HepG2 (cell line): ENCODE data around the gene MEF2B. TPM values are rescaled to one million over a fixed set of nuclear protein-coding genes. Genes with fewer than 3 reads are reported as not detected.

ENCODE experiments used
- ATAC-seq: fragments of 200-7000 bp; cut with Tn5 transposase; 3 replicates; pipeline ENCODE4 v1.9.1; 2020; ENCODE audit warnings: mild to moderate bottlenecking, moderate library complexity
- BruUV-seq: library from RNA; stranded (reverse); fragments of 400-500 nt; replicated peaks from 2 replicates; lab custom pipeline; 2021; lab: Mats Ljungman, UMichigan
- CTCF ChIA-PET: fragments of 300-600 bp; formaldehyde crosslinking; extraction: SDS; loops from one replicate; lab custom pipeline; 2021; ENCODE audit warnings: low total read pairs, inconsistent platforms, low intra/inter-chr PET ratio; lab: Yijun Ruan, JAX
- POLR2A ChIA-PET: fragments of 350-600 bp; sonication (Branson Sonifier 250); formaldehyde crosslinking; loops from one replicate; lab custom pipeline; 2020; ENCODE audit warnings: antibody characterized with exemption, inconsistent platforms; lab: Yijun Ruan, JAX
- DNase-seq: peaks from one replicate; pipeline ENCODE4 v3.0.0-alpha.2; 2015; ENCODE audit warnings: low spot score
- FAIRE-seq: peaks from 3 replicates; lab custom pipeline; 2011; peaks lifted over from hg19 to GRCh38; lab: Jason Lieb, UNC
- H2AFZ ChIP-seq: one replicate; pipeline ENCODE4 v1.6.1; 2011; ENCODE audit warnings: low read length, inconsistent platforms
- H3K27ac ChIP-seq: fragments of 300-600 bp; 3 replicates; pipeline ENCODE4 v1.8.0; 2011; ENCODE audit warnings: mixed run types, mild to moderate bottlenecking, mixed read lengths, low read length, inconsistent platforms; ENCODE audit not compliant: insufficient read depth; ENCODE audit errors: extremely low read length
- H3K27me3 ChIP-seq, 2 experiments: fragments of 200-600 bp in 1 of 2; 2 replicates in 1 of 2; 3 replicates in 1 of 2; pipeline versions ENCODE4 v1.6.0 to v1.8.0; 2011; ENCODE audit warnings: low read length in 2 of 2, mild to moderate bottlenecking in 2 of 2, moderate library complexity in 2 of 2, inconsistent platforms in 1 of 2; ENCODE audit not compliant: insufficient read depth in 2 of 2, control insufficient read depth in 1 of 2
- H3K36me3 ChIP-seq, 2 experiments: fragments of 200-600 bp in 1 of 2; replicated peaks in 1 of 2; 2 replicates in 1 of 2; 3 replicates in 1 of 2; pipeline versions ENCODE4 v1.5.1 to v1.8.0; 2011; ENCODE audit warnings: low read length in 2 of 2, inconsistent platforms in 1 of 2; ENCODE audit not compliant: insufficient read depth in 2 of 2, control insufficient read depth in 1 of 2
- H3K4me1 ChIP-seq: 2 replicates; pipeline ENCODE4 v1.5.1; 2012; ENCODE audit warnings: low read length, inconsistent platforms; ENCODE audit not compliant: insufficient read depth
- H3K4me2 ChIP-seq: 2 replicates; pipeline ENCODE4 v1.6.0; 2011; ENCODE audit warnings: low read depth, low read length, inconsistent platforms
- H3K4me3 ChIP-seq, 3 experiments: fragments of 200-600 bp in 1 of 3; sonication (generic), shearing (Covaris generic) in 1 of 3; replicated peaks in 1 of 3; 2 replicates each; pipeline ENCODE4 v1.5.1; 2011 to 2016; ENCODE audit warnings: low read length in 3 of 3, inconsistent platforms in 2 of 3, low read depth in 2 of 3, mild to moderate bottlenecking in 2 of 3, control low read depth in 1 of 3, mixed read lengths in 1 of 3; ENCODE audit not compliant: insufficient read depth in 1 of 3
- H3K79me2 ChIP-seq: one replicate; pipeline ENCODE4 v1.6.1; 2011; ENCODE audit warnings: low read length, inconsistent platforms; ENCODE audit not compliant: insufficient read depth
- H3K9ac ChIP-seq: 2 replicates; pipeline ENCODE4 v1.6.0; 2011; ENCODE audit warnings: mild to moderate bottlenecking, low read depth, low read length, inconsistent platforms; ENCODE audit not compliant: insufficient read depth
- H3K9me3 ChIP-seq: 2 replicates; pipeline ENCODE4 v1.5.1; 2012; ENCODE audit warnings: mild to moderate bottlenecking, low read length
- H4K20me1 ChIP-seq: 2 replicates; pipeline ENCODE4 v1.6.0; 2011; ENCODE audit warnings: inconsistent platforms, mild to moderate bottlenecking, low read length, moderate library complexity; ENCODE audit not compliant: insufficient read depth
- CHCHD3 ChIP-seq: sonication (generic); formaldehyde crosslinking; IDR thresholded peaks from 2 replicates; pipeline ENCODE4 v1.8.0; 2022; ENCODE audit warnings: mild to moderate bottlenecking, missing genetic modification reagents, moderate library complexity
- FOXO1 ChIP-seq: sonication (generic); formaldehyde crosslinking; IDR thresholded peaks from 2 replicates; pipeline ENCODE4 v1.4.0; 2020; ENCODE audit warnings: missing genetic modification reagents
- GPBP1L1 ChIP-seq: sonication (generic); formaldehyde crosslinking; IDR thresholded peaks from 2 replicates; pipeline ENCODE4 v1.5.0; 2020; ENCODE audit warnings: mild to moderate bottlenecking, missing genetic modification reagents
- HCFC1 ChIP-seq: fragments of 150-350 bp; IDR thresholded peaks from 2 replicates; pipeline ENCODE4 v1.6.1; 2014; ENCODE audit warnings: low read depth, low read length
- HIC2 ChIP-seq: sonication (generic); formaldehyde crosslinking; IDR thresholded peaks from 2 replicates; pipeline ENCODE4 v1.9.0; 2022; ENCODE audit warnings: low read depth, missing genetic modification reagents
- NFYC ChIP-seq: IDR thresholded peaks from 2 replicates; pipeline ENCODE4 v1.6.1; 2016; ENCODE audit warnings: missing genetic modification reagents, missing compliant biosample characterization
- NONO ChIP-seq, 2 experiments: fragments of 450-650 bp in 1 of 2; sonication (generic) in 1 of 2; formaldehyde crosslinking in 1 of 2; IDR thresholded peaks in 1 of 2; conservative IDR thresholded peaks in 1 of 2; 2 replicates each; pipeline versions ENCODE4 v1.6.1 to v1.8.0; 2017 to 2022; ENCODE audit warnings: mild to moderate bottlenecking in 1 of 2, missing genetic modification reagents in 1 of 2, moderate library complexity in 1 of 2
- TAF1 ChIP-seq: sonication (generic); formaldehyde crosslinking; IDR thresholded peaks from 2 replicates; pipeline ENCODE4 v1.4.0; 2020; ENCODE audit warnings: missing genetic modification reagents
- ZFP36L2 ChIP-seq: sonication (generic); formaldehyde crosslinking; IDR thresholded peaks from 2 replicates; pipeline ENCODE4 v1.4.0; 2020; ENCODE audit warnings: missing genetic modification reagents
- ZKSCAN8 ChIP-seq: IDR thresholded peaks from 2 replicates; pipeline ENCODE4 v1.6.1; 2016; ENCODE audit warnings: borderline replicate concordance, missing genetic modification reagents, missing compliant biosample characterization
- ZNF576 ChIP-seq: sonication (generic); formaldehyde crosslinking; IDR thresholded peaks from 2 replicates; pipeline ENCODE4 v1.4.0; 2020; ENCODE audit warnings: mild to moderate bottlenecking, missing genetic modification reagents
- ZNF589 ChIP-seq: sonication (generic); formaldehyde crosslinking; conservative IDR thresholded peaks from 2 replicates; pipeline ENCODE4 v1.8.0; 2022; ENCODE audit warnings: mild to moderate bottlenecking, moderate library complexity, missing genetic modification reagents
- ZNF773 ChIP-seq: sonication (generic); formaldehyde crosslinking; IDR thresholded peaks from 2 replicates; pipeline ENCODE4 v1.4.0; 2020; ENCODE audit warnings: missing genetic modification reagents, borderline replicate concordance
- ZNF841 ChIP-seq: sonication (generic); formaldehyde crosslinking; IDR thresholded peaks from 2 replicates; pipeline ENCODE4 v1.8.1; 2023; ENCODE audit warnings: missing genetic modification reagents, borderline replicate concordance
- WGBS: methylation state at CpG from one replicate; pipeline ENCODE4 v1.1.6; 2017; ENCODE audit warnings: low lambda C conversion rate; 5-methylcytosine and 5-hydroxymethylcytosine counted together
- in situ Hi-C: cut with HindIII; loops from 2 replicates; pipeline ENCODE4 v1.10.0; 2017; ENCODE audit warnings: low pct_unique_long_range_greater_than_20kb; ENCODE audit not compliant: extremely low pct_ligation_motif_present
- intact Hi-C: fragments of 100-400 bp; cut with micrococcal nuclease; formaldehyde crosslinking; loops from one replicate; pipeline ENCODE4 v1.10.0; 2022; ENCODE audit not compliant: unreplicated experiment
- polyA plus RNA-seq, 8 experiments: library from polyadenylated mRNA; depleted of rRNA in 3 of 8; stranded (reverse) in 7 of 8; unstranded in 1 of 8; fragments of >200 nt; fragmentation: Illumina TruSeq in 4 of 8; extraction: Trizol in 4 of 8; gene quantifications; 2 replicates each; pipeline versions ENCODE4 v1.2.1 to v1.2.3, GENCODE V29; 2011 to 2016; ENCODE audit warnings: low read depth in 4 of 8, missing spikeins in 1 of 8, mixed read lengths in 1 of 8; ENCODE audit not compliant: insufficient read depth in 1 of 8
- total RNA-seq, 5 experiments: library from RNA; depleted of rRNA; stranded (reverse); fragments of >200 nt; fragmentation: Illumina TruSeq; extraction: Trizol; gene quantifications; 2 replicates each; pipeline ENCODE4 v1.2.3, GENCODE V29; 2016; ENCODE audit warnings: low read depth in 1 of 5
- TF ChIP-seq, protein P1 (sequence below), 2 experiments: fragments of 450-650 bp in 1 of 2; sonication (generic) in 1 of 2; formaldehyde crosslinking; IDR thresholded peaks; 2 replicates each; pipeline versions ENCODE4 v1.5.0 to v1.8.0; 2020 to 2022; ENCODE audit warnings: mild to moderate bottlenecking in 1 of 2, missing genetic modification reagents in 1 of 2
- TF ChIP-seq, protein P2 (sequence below): sonication (generic); formaldehyde crosslinking; IDR thresholded peaks from 2 replicates; pipeline ENCODE4 v1.4.0; 2020; ENCODE audit warnings: missing genetic modification reagents, mild to moderate bottlenecking, borderline replicate concordance

MEF2B gene
- total and polyA plus RNA-seq, 2 of the 13 experiments (the other 11 are each of a cell fraction or from before 2014, with no cell fraction given): 1.2 to 1.7 TPM

GRCh38 chr19:19162495-19162894 is 7.6 kb downstream of the MEF2B start (continued):
- no peak for TF ChIP-seq TAF1 (CRISPR knock-in tag)
- TF ChIP-seq, all 625 proteins: peak for 0

DNA sequence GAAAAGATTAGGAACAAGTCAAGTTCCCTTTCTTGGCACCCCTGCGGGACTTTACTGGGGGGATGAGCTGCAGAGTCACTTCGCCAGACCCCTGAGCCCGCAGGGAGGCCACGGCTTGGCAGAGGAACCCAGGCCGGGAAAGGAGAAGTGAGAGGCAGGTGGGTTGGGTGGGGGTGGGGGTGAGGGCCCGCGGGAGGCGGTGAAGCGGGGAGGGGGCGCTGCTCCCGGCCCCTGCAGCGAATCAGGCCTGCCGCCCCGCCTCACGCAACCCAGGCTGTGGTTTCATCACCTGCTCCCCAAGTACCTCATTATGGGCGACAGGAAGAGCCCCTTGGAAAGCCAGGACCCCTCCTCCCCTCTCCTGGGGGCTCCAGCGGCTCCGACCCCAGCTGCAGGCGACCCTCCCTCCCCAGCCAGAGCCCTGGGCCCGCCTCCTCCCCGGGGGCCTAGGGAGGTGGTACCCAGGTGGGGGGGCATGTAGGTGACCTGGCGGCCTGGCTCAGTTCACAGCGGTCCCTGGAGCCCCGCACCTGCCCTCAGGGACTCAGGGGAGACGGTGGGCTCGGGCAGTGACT is 9.5 kb downstream of the MEF2B start:
- CTCF ChIA-PET: no interaction called here
- no peak for DNase-seq
- in situ Hi-C loops (no loop called here), intact Hi-C loops (no loop called here)
- no peak for ATAC-seq
- Histone ChIP-seq H3K9ac (no peak overlapping the region), H3K4me3 (no peak overlapping the region), H3K9me3 (no peaks in the 10 kb centered on the region), H3K27ac (no peak overlapping the region), H3K4me2 (no peak overlapping the region), H3K36me3 (no peaks in the 10 kb centered on the region), H2AFZ (no peak overlapping the region), H4K20me1 (no peaks in the 10 kb centered on the region), H3K79me2 (no peaks in the 10 kb centered on the region), H3K27me3 (no peaks in the 10 kb centered on the region), H3K4me1 (no peaks in the 10 kb centered on the region)
- 89% methylated on average over 14 of the region's 26 CpGs for WGBS
- BruUV-seq: no TSS peak
- FAIRE-seq: no peak
- POLR2A ChIA-PET: no interaction called here
- TF ChIP-seq ZNF589 (CRISPR knock-in tag): no peak
- TF ChIP-seq ZNF576 (CRISPR knock-in tag): no peak
- no peak for TF ChIP-seq NONO (IDR thresholded peaks at IDR 0.05)
- TF ChIP-seq NONO (CRISPR knock-in tag; conservative IDR thresholded peaks at IDR 0.05): no peak
- no peak for TF ChIP-seq ZNF773 (CRISPR knock-in tag)
- no peak for TF ChIP-seq HIC2
- no peak for TF ChIP-seq ZFP36L2 (CRISPR knock-in tag)
- TF ChIP-seq, protein P1, sequence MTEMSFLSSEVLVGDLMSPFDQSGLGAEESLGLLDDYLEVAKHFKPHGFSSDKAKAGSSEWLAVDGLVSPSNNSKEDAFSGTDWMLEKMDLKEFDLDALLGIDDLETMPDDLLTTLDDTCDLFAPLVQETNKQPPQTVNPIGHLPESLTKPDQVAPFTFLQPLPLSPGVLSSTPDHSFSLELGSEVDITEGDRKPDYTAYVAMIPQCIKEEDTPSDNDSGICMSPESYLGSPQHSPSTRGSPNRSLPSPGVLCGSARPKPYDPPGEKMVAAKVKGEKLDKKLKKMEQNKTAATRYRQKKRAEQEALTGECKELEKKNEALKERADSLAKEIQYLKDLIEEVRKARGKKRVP (CRISPR knock-in tag; IDR thresholded peaks at IDR 0.05): no peak
- no peak for TF ChIP-seq CHCHD3 (CRISPR knock-in tag)
- no peak for TF ChIP-seq ZNF841
- TF ChIP-seq, protein P2, sequence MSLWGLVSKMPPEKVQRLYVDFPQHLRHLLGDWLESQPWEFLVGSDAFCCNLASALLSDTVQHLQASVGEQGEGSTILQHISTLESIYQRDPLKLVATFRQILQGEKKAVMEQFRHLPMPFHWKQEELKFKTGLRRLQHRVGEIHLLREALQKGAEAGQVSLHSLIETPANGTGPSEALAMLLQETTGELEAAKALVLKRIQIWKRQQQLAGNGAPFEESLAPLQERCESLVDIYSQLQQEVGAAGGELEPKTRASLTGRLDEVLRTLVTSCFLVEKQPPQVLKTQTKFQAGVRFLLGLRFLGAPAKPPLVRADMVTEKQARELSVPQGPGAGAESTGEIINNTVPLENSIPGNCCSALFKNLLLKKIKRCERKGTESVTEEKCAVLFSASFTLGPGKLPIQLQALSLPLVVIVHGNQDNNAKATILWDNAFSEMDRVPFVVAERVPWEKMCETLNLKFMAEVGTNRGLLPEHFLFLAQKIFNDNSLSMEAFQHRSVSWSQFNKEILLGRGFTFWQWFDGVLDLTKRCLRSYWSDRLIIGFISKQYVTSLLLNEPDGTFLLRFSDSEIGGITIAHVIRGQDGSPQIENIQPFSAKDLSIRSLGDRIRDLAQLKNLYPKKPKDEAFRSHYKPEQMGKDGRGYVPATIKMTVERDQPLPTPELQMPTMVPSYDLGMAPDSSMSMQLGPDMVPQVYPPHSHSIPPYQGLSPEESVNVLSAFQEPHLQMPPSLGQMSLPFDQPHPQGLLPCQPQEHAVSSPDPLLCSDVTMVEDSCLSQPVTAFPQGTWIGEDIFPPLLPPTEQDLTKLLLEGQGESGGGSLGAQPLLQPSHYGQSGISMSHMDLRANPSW (CRISPR knock-in tag): no peak
- TF ChIP-seq ZKSCAN8 (CRISPR knock-in tag): no peak
- TF ChIP-seq NFYC (CRISPR knock-in tag): no peak
- no peak for TF ChIP-seq GPBP1L1 (CRISPR knock-in tag)
- no peak for TF ChIP-seq FOXO1 (CRISPR knock-in tag)
- no peak for TF ChIP-seq HCFC1
